ENCODE measurements around the gene IQSEC3.
"Not testable (repeated sequence)": the region's sequence is repeated elsewhere in the genome, so short reads cannot be mapped to it uniquely, and the experiment has no call there.

IQSEC3 gene

GRCh38 chr12:131008-131407 lies 64.4 kb downstream of the IQSEC3 start:
- CTCF ChIA-PET = no interaction called here

GRCh38 chr12:131732-132495 lies 65.3 kb downstream of the IQSEC3 start:
- DNase-seq (ENCODE audit: extremely low spot score) = no peak
- no peak for TF ChIP-seq CTCF (IDR thresholded peaks at IDR 0.05; ENCODE audit: control extremely low read depth, extremely low read depth, low read depth, missing control alignments)
- ChIA-PET POLR2A (no interaction called here), CTCF (no interaction called here)

More at GRCh38 chr12:131008-131407, 64.4 kb downstream of the IQSEC3 start:
- no peak for TF ChIP-seq CTCF (IDR thresholded peaks at IDR 0.05; ENCODE audit: control extremely low read depth, extremely low read depth, low read depth, missing control alignments)
- POLR2A ChIA-PET = no interaction called here
- no peak for DNase-seq (ENCODE audit: extremely low spot score)

GRCh38 chr12:133616-134232 lies 67.2 kb downstream of the IQSEC3 start:
- POLR2A ChIA-PET; CTCF ChIA-PET; DNase-seq (ENCODE audit: extremely low spot score): not testable (repeated sequence)

GRCh38 chr12:135138-135537 lies 68.6 kb downstream of the IQSEC3 start:
- TF ChIP-seq CTCF (IDR thresholded peaks at IDR 0.05; ENCODE audit: control extremely low read depth, extremely low read depth, low read depth, missing control alignments) = no peak
- POLR2A ChIA-PET = no interaction called here
- CTCF ChIA-PET = interaction anchor here (0.7 to 1.4 kb wide), 4 partner anchors 9 to 47 kb away, joined by 3 to 5 read pairs (median 4); no protein-coding TSS in a partner anchor
- no peak for DNase-seq (ENCODE audit: extremely low spot score)

GRCh38 chr12:138171-138897 lies 71.8 kb downstream of the IQSEC3 start:
- POLR2A ChIA-PET = no interaction called here
- no peak for TF ChIP-seq CTCF (IDR thresholded peaks at IDR 0.05; ENCODE audit: control extremely low read depth, extremely low read depth, low read depth, missing control alignments)
- CTCF ChIA-PET = no interaction called here

GRCh38 chr12:138898-139534 lies 72.4 kb downstream of the IQSEC3 start:
- TF ChIP-seq CTCF (IDR thresholded peaks at IDR 0.05; ENCODE audit: control extremely low read depth, extremely low read depth, low read depth, missing control alignments) = no peak
- ChIA-PET POLR2A (no interaction called here), CTCF (no interaction called here)
- no peak for DNase-seq (ENCODE audit: extremely low spot score)

More at GRCh38 chr12:138171-138897, 71.8 kb downstream of the IQSEC3 start:
- no peak for DNase-seq (ENCODE audit: extremely low spot score)

Data from GM10248 (cell line).